Activated naive CD4-positive, alpha-beta T cell treated with anti-CD3 and anti-CD28 coated beads, Interleukin-2, amount 50 U/mL, for 24 hours (primary cell): ENCODE measurements around the gene RGS5.
"Not testable (repeated sequence)": the region's sequence is repeated elsewhere in the genome, so short reads cannot be mapped to it uniquely, and the experiment has no call there.

Experiments used
- H3K27ac Mint-ChIP-seq: one replicate; pipeline ENCODE4 v1.8.0; 2021; ENCODE audit warnings: mild to moderate bottlenecking, mixed read lengths
- H3K27me3 Mint-ChIP-seq: one replicate; pipeline ENCODE4 v1.8.0; 2021; ENCODE audit warnings: mixed read lengths
- H3K36me3 Mint-ChIP-seq: one replicate; pipeline ENCODE4 v1.8.0; 2021; ENCODE audit warnings: mixed read lengths
- H3K4me1 Mint-ChIP-seq: one replicate; pipeline ENCODE4 v1.8.0; 2021; ENCODE audit warnings: mixed read lengths
- H3K4me3 Mint-ChIP-seq: one replicate; pipeline ENCODE4 v1.8.0; 2021; ENCODE audit warnings: mild to moderate bottlenecking, mixed read lengths
- H3K9me3 Mint-ChIP-seq: one replicate; pipeline ENCODE4 v1.8.0; 2021; ENCODE audit warnings: mixed read lengths

The RGS5 gene, protein sequence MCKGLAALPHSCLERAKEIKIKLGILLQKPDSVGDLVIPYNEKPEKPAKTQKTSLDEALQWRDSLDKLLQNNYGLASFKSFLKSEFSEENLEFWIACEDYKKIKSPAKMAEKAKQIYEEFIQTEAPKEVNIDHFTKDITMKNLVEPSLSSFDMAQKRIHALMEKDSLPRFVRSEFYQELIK

DNA sequence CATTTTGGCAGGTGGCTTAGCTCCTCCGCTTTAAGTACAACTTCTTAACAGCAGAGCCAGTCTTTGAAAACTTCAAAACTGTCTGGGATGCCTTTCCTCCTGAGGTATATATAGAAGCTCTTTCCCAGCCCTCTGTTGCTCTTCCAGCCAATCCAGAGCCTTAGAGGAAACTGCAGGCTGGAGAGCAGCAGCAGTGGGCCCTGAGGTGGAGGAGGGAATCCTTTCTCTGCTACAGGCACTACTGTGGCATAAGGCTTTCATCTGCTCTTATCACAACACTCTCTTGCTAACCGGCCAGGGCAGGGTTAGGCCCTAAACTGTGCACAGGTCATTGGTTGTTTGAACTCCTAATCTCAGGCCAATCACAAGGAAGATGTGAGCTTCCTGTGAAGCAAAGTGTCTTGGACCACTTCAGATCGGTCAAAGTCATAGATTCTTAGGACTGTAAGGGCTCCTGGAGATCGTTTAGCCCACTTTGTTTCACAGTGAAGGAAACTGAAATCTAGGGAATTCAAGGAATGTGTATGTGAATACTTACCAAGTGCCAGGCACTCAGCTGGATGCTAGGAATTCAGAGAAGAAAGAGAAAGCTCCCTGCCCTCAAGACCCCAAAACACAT is at the start of gene RGS5:
RGS5 (minus strand) TSS at position 84 of the 619 bp plus-strand sequence; CDS start at position 3, 81 bp downstream.
- H3K27me3 Mint-ChIP-seq, result peaks cover 3% of the 10 kb centered on the region
- H3K4me3 Mint-ChIP-seq, result no peak within 1 kb of the TSS
- no peaks in the 10 kb centered on the region for H3K36me3 Mint-ChIP-seq
- H3K27ac Mint-ChIP-seq, result no peak within 1 kb of the TSS
- no peaks in the 10 kb centered on the region for H3K9me3 Mint-ChIP-seq
- no peaks in the 10 kb centered on the region for H3K4me1 Mint-ChIP-seq

DNA sequence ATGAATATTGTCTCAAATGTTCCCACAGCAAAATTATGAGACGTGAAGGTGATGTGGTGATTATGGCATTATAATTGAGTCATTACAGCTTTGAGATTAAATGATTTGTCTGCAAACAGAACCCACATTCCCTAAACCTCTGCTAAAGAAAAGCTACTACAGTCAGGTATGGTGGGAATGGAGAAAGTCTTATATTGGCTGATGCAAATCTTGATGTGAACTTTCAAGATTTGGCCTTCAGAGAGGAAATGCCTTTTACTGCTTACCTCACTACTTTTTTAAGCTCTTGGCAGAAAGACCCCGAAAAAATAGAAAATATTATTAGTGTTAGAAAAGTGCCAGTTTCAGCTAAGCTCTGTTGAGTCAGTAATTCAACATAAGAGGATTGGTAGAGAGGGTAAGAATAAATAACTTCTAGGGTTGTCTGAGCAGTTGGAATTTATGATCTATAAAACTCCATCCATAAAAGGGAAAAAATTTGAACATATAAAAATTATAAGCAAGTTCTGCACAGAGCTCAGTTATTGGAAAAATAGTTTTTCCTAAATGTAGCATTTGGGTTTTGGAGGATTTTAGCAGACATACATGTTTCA is 47.8 kb upstream of the RGS5 start:
- no peaks in the 10 kb centered on the region for H3K27me3 Mint-ChIP-seq
- no peaks in the 10 kb centered on the region for H3K4me1 Mint-ChIP-seq
- no peaks in the 10 kb centered on the region for H3K9me3 Mint-ChIP-seq
- no peak overlapping the region for H3K4me3 Mint-ChIP-seq
- peaks cover 11% of the 10 kb centered on the region for H3K36me3 Mint-ChIP-seq
- no peak overlapping the region for H3K27ac Mint-ChIP-seq

DNA sequence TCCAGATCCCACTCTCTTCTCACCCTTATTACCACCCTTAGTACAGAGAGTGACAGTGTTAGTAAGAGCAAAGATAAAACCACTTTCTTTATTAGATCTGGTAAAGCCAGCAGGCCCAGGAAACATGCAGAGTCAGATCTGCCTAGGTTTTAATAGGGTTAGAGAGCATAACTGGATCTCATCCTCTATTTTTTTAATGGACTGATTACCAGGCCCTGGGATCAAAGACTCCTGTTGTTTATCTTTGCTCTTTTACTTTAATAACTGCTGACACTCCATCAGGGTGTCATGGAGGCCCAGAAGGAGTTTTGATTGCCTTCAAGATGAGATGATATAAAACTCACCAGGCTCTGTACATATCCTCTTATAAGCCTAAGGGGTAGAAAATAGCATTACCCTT is 45.3 kb upstream of the RGS5 start:
- H3K27me3 Mint-ChIP-seq, result no peaks in the 10 kb centered on the region
- no peak overlapping the region for H3K4me3 Mint-ChIP-seq
- H3K27ac Mint-ChIP-seq, result no peak overlapping the region
- no peaks in the 10 kb centered on the region for H3K9me3 Mint-ChIP-seq
- H3K4me1 Mint-ChIP-seq, result no peaks in the 10 kb centered on the region
- H3K36me3 Mint-ChIP-seq, result peaks cover 13% of the 10 kb centered on the region

DNA sequence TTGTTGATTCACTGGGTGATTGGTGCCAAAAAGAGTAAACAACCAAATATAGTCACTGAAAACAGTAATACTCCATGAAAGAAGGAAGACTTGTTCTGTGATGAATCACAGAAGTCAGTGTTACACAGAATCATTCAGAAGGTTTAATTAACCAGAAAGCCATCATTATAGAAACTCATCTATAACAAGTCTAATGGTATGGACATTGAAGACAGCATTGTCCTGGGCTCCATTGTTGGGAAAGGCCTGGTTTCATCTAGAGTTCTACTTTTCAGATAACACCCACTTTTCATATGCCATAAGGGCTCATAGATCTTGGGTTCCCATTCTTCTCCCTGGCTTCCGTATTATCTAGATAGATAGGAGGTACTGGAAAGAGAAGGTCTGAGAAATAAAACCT is 41.9 kb upstream of the RGS5 start:
- H3K4me3 Mint-ChIP-seq, H3K9me3 Mint-ChIP-seq, H3K27me3 Mint-ChIP-seq, H3K27ac Mint-ChIP-seq, H3K4me1 Mint-ChIP-seq: not testable (repeated sequence)
- H3K36me3 Mint-ChIP-seq, result peaks cover 19% of the 10 kb centered on the region

DNA sequence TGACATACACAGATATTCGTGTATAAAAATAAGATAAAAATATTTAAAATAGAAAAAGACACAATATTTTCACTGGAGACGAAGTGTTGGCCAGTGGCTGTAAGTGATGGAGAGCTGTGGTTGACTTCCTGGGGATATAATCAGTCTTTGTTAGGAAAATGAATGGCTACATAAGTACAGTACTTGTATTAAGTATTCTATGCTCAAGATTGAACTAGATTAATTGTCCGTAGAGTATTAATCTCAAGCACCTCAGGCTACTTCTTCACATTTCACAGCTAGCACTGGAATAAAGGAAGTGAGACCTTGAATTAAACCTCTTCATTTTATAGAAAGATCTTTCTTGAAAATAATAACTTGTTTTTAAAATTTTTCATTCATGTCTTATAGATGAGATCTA is 39.0 kb upstream of the RGS5 start:
- Mint-ChIP-seq H3K4me1 (no peaks in the 10 kb centered on the region), H3K4me3 (no peak overlapping the region), H3K36me3 (peaks cover 10% of the 10 kb centered on the region), H3K9me3 (no peaks in the 10 kb centered on the region), H3K27me3 (no peaks in the 10 kb centered on the region), H3K27ac (no peak overlapping the region)

DNA sequence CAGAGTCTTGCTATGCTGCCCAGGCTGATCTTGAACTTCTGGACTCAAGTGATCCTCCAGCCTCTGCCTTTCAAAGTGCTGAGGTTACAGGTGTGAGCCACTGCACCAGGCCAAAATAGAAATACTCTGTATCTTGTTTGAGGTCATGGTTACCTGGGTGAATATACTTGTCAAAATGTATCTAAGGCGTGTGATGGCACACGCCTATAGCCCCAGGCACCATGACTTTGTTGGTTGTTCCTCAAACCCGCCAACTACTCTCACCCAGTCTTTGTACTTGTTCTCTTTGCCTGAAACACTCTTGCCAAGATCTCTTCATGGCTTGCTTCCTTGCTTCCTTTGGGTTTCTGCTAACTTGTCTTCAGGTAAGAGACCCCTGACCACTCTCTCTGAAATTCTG is 38.0 kb upstream of the RGS5 start:
- Mint-ChIP-seq H3K27ac (no peak overlapping the region), H3K9me3 (no peaks in the 10 kb centered on the region), H3K36me3 (peaks cover 10% of the 10 kb centered on the region), H3K27me3 (no peaks in the 10 kb centered on the region), H3K4me3 (no peak overlapping the region), H3K4me1 (no peaks in the 10 kb centered on the region)

DNA sequence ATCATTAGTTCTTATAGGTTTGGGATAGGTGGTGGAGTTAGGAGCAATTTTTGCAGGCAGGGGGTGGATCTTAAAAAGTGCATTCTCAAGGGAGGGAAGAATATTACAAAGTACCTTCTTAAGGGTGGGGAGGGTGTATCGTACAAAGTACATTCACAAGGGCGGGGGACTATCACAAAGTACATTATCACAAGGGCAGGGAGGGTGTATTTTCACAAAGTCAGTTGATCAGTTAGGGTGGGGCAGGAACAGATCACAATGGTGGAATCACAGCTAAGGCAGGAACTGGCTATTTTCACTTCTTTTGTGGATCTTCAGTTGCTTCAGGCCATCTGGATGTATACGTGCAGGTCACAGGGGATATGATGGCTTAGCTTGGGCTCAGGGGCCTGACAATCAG is 30.9 kb upstream of the RGS5 start:
- H3K4me1 Mint-ChIP-seq, H3K4me3 Mint-ChIP-seq, H3K36me3 Mint-ChIP-seq, H3K27me3 Mint-ChIP-seq, H3K27ac Mint-ChIP-seq, H3K9me3 Mint-ChIP-seq: not testable (repeated sequence)

DNA sequence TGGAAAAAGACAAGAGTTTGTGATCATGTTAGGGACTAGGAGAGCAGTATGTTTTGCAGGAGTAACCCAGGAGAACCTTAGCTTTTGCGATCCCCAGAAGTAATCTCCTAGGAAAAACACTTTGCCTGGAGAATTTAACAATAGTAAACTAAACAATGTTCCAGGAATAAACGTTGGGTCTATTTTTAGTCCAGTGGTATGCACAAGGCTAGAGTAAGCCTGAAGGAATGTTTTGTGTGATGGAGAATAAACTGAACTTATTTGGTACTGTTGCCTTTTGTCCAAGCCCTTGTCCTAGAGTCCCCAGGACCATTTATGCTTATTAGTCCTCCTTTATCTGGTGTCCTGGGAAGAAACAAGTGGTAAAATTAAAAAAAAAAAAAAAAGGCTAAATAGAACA is 28.7 kb upstream of the RGS5 start:
- Mint-ChIP-seq H3K4me3 (no peak overlapping the region), H3K27me3 (peaks cover 2% of the 10 kb centered on the region), H3K4me1 (no peaks in the 10 kb centered on the region), H3K27ac (no peak overlapping the region), H3K36me3 (no peaks in the 10 kb centered on the region), H3K9me3 (no peaks in the 10 kb centered on the region)

DNA sequence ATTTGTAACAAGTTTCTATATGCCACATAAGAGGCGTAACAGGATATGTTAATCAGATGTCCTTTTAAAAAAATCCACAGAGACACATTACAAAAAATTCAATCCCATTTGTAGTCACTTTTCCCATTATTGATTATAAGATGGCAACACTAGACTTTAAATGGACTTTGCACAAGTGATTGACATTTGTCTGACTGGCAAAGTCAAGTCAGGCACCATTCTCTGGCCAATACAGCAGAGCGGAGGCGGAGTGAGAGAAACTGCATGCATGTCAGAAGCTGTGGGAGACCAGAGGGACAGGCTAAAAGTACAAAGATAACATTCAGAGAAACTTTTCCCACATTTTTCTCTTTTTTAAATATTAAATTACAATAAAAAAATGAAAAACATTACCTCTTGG is 28.1 kb upstream of the RGS5 start:
- Mint-ChIP-seq H3K4me3 (no peak overlapping the region), H3K27ac (no peak overlapping the region), H3K36me3 (no peaks in the 10 kb centered on the region), H3K4me1 (no peaks in the 10 kb centered on the region), H3K9me3 (no peaks in the 10 kb centered on the region), H3K27me3 (peaks cover 2% of the 10 kb centered on the region)

DNA sequence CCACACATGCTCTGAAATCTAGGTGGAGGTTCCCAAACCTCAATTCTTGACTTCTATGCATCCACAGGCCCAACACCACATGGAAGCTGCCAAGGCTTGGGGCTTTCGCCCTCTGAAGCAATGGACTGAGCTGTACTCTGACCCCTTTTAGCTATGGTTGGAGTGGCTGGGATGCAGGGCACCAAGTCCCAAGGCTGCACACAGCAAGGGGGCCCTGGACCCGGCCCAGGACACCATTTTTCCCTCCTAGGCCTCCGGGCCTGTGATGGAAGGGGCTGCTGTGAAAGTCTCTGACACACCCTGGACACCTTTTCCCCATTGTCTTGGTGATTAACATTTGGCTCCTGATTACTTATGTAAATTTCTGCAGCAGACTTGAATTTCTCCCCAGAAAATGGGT is 25.6 kb upstream of the RGS5 start:
- not testable (repeated sequence) for H3K9me3 Mint-ChIP-seq, H3K4me3 Mint-ChIP-seq

DNA sequence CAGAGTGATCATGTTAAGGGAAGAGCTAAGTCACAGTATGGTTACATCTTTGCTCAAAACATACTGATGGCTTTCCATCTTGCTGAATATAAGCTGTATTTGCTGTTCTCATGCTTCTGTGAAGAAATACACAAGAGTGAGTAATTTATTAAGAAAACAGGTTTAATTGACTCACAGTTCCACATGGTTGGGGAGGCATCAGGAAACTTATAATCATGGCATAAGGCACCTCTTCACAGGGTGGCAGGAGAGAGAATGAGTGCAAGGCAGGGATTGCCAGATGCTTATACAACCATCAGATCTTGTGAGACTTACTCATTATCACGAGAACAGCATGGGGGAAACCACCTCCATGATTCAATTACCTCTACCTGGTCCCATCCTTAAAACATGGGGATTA is 24.4 kb upstream of the RGS5 start:
- Mint-ChIP-seq H3K4me1 (no peaks in the 10 kb centered on the region), H3K4me3 (no peak overlapping the region), H3K36me3 (no peaks in the 10 kb centered on the region), H3K27ac (no peak overlapping the region), H3K27me3 (peaks cover 2% of the 10 kb centered on the region), H3K9me3 (no peaks in the 10 kb centered on the region)

More for the DNA sequence above, 25.6 kb upstream of the RGS5 start:
- not testable (repeated sequence) for H3K27me3 Mint-ChIP-seq, H3K4me1 Mint-ChIP-seq, H3K27ac Mint-ChIP-seq, H3K36me3 Mint-ChIP-seq

DNA sequence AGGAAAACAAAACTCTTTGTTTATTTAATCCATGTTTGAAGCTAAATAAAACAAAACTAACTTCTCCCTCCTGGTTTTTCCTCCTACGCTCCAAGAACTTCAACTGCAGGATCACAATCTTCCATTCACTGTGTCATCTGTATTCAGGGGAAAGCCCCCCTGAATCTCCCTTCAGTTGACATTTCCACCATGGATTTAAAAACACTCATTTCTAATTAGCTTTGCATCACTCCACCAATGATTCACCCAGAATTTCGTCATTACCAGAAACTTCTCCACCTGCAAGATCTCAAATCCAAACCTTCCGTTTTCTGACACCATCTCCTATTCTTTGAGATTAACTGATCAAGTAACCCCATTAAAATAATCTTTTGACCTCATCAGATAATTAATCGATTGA is 10.9 kb upstream of the RGS5 start:
- Mint-ChIP-seq H3K4me1 (no peaks in the 10 kb centered on the region), H3K36me3 (no peaks in the 10 kb centered on the region), H3K27me3 (peaks cover 8% of the 10 kb centered on the region), H3K4me3 (no peak overlapping the region), H3K9me3 (no peaks in the 10 kb centered on the region), H3K27ac (no peak overlapping the region)

DNA sequence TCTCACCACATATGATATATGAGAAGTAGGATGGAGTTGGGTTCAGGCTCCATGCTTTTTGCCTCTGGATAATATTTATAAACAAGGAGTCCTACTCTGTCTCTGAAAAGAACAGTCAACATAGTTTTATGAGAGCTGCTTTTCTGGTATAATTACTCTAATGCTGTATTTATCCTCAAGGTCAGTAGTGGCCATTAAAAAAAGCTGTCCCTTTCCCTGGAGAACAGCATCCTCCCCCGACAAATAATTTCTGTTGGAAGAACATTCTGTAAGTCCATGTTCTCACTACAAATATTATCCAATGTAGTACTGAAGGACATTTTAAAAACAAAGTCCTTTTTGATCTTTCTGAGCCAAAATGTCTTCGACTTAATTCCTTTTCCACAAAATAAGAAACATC is 9.0 kb upstream of the RGS5 start:
- Mint-ChIP-seq H3K36me3 (no peaks in the 10 kb centered on the region), H3K27me3 (peaks cover 11% of the 10 kb centered on the region), H3K4me3 (no peak overlapping the region), H3K4me1 (no peaks in the 10 kb centered on the region), H3K27ac (no peak overlapping the region), H3K9me3 (no peaks in the 10 kb centered on the region)

DNA sequence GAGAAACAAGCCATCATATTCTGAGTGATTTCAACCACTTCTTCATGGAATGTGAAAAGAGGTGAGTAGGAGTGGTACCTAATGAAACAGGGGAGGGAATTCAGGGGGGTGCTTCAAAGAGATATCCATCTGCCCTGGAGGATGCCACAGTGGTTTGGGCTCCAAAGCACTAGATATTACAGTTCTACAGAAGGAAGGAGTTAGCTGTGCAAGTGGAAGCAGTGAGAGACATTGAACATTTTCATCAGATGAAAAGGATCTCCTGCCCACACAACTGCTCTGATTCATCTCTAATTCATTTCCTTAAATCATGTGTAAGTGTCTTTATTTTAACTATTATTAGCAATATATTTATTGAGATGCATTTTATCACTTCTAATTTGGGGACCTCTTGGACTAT is 2.8 kb upstream of the RGS5 start:
- Mint-ChIP-seq H3K4me1 (no peaks in the 10 kb centered on the region), H3K27ac (no peak overlapping the region), H3K9me3 (no peaks in the 10 kb centered on the region), H3K36me3 (no peaks in the 10 kb centered on the region), H3K4me3 (no peak overlapping the region), H3K27me3 (peaks cover 3% of the 10 kb centered on the region)

DNA sequence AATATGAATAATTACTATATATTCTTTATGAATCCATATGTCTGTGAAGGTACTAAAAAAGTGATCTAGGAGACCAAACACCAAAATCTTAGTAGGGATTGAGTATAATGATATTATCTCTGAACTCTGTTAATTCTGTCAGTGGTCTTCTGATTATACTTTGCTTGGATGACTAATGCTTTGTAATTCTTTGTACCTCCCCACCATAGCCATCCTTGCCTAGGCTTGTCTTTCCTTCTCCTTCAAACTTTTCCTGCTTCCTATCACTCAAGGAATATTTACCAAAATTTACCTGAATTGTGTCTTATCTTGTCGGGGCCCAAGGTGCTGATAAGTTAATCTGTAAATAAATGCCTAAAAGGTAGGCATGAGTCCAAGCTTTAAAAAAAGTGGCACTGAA is 845 bp upstream of the RGS5 start:
- no peaks in the 10 kb centered on the region for H3K4me1 Mint-ChIP-seq
- no peaks in the 10 kb centered on the region for H3K36me3 Mint-ChIP-seq
- no peak overlapping the region for H3K27ac Mint-ChIP-seq
- no peak overlapping the region for H3K4me3 Mint-ChIP-seq
- H3K9me3 Mint-ChIP-seq, result no peaks in the 10 kb centered on the region
- H3K27me3 Mint-ChIP-seq, result peaks cover 3% of the 10 kb centered on the region

DNA sequence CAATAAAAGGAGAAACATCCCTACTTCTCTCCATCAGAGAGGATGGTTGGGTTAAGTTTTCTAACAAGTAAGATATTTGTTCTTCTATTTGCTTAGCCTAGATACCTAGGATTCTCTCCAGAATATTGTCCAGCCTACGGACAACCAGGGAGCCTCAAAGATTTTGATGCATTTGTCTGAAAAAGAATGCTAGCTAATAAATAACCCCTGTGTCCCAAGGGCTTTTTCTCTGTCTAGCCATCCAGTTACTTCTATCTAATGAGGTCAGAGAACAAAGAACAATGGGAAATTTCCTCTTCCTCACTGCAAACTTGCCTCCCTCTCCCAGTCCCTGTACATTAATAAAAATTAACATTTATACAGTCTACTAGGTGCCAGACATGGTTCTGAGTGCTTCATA is 810 bp downstream of the RGS5 start:
- no peaks in the 10 kb centered on the region for H3K36me3 Mint-ChIP-seq

DNA sequence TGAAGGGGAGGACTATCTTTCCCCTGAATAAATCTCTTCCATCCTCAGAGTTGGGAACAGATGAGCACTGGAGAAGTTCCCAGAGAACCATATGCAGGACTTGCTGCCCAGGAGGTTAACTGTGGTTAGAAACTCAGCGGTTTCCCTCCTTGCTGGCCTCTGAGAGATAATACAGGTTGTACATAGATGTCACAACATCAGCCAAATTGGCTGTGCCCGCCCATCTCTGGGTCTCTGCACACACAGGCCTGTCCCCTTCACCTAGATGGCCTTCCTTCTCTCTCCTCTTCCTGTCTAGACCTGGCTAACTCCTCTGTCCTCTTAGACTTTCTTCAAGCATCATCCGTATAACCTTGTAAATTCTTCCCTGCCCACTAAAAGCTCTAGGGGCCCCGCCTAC is 5.7 kb downstream of the RGS5 start:
- Mint-ChIP-seq H3K9me3 (no peaks in the 10 kb centered on the region), H3K27ac (no peak overlapping the region), H3K4me3 (no peak overlapping the region), H3K4me1 (no peaks in the 10 kb centered on the region), H3K36me3 (no peaks in the 10 kb centered on the region), H3K27me3 (no peaks in the 10 kb centered on the region)

More for the DNA sequence above, 810 bp downstream of the RGS5 start:
- H3K4me1 Mint-ChIP-seq, result no peaks in the 10 kb centered on the region
- no peak overlapping the region for H3K4me3 Mint-ChIP-seq
- H3K27me3 Mint-ChIP-seq, result no peaks in the 10 kb centered on the region
- H3K9me3 Mint-ChIP-seq, result no peaks in the 10 kb centered on the region
- H3K27ac Mint-ChIP-seq, result no peak overlapping the region
